ENCODE results near the gene MYOM1. TPM values are rescaled to one million over a fixed set of nuclear protein-coding genes. Genes with fewer than 3 reads are reported as not detected.
A peak's percentile ranks its signal among the peaks of the same experiment; 100 is the strongest.
"Not testable (repeated sequence)": the region's sequence is repeated elsewhere in the genome, so short reads cannot be mapped to it uniquely, and the experiment has no call there.

MYOM1 gene
- total RNA-seq, 2 experiments from 2014 or later = 1.0 to 1.3 TPM

DNA sequence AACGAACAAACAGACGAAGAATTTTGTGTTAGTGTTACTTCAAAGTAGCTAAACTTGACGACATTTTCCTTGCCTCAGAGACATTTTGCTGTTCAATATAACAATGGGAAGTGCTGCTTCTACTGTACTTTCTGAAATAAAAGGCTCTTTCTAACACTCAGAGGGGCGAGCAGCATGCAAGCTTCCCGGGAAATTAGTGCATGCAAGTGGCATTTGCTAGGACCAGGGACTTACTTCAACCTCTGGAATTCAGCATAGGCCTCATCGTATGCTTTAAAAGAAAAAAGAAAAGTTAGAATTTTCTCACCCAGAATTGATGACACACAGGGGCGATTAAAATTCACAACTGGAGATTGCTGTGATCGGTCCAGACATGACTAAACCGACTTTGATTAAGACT lies 144.3 kb downstream of the MYOM1 start:
- H3K27ac Mint-ChIP-seq = no peak overlapping the region
- H3K27me3 Mint-ChIP-seq = no peaks in the 10 kb centered on the region
- DNase-seq (no peak), ATAC-seq (no peak)
- intact Hi-C loops (cut with micrococcal nuclease) = no loop called here
- no peak overlapping the region for H3K4me3 Mint-ChIP-seq
- peaks cover 9% of the 10 kb centered on the region for H3K4me1 Mint-ChIP-seq (ENCODE audit: low read depth)
- no peaks in the 10 kb centered on the region for H3K9me3 Mint-ChIP-seq
- POLR2A ChIA-PET = interaction anchor here (0.6 to 1.2 kb wide), 2 partner anchors 29 to 50 kb away, joined by 3 to 4 read pairs; no protein-coding TSS in a partner anchor
- H3K36me3 Mint-ChIP-seq (ENCODE audit: low read depth) = no peaks in the 10 kb centered on the region
- TF ChIP-seq, protein P1, sequence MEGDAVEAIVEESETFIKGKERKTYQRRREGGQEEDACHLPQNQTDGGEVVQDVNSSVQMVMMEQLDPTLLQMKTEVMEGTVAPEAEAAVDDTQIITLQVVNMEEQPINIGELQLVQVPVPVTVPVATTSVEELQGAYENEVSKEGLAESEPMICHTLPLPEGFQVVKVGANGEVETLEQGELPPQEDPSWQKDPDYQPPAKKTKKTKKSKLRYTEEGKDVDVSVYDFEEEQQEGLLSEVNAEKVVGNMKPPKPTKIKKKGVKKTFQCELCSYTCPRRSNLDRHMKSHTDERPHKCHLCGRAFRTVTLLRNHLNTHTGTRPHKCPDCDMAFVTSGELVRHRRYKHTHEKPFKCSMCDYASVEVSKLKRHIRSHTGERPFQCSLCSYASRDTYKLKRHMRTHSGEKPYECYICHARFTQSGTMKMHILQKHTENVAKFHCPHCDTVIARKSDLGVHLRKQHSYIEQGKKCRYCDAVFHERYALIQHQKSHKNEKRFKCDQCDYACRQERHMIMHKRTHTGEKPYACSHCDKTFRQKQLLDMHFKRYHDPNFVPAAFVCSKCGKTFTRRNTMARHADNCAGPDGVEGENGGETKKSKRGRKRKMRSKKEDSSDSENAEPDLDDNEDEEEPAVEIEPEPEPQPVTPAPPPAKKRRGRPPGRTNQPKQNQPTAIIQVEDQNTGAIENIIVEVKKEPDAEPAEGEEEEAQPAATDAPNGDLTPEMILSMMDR (IDR thresholded peaks at IDR 0.05) = no peak
- CTCF ChIA-PET = interaction anchor here (0.7 to 7.0 kb wide), 8 partner anchors 9 to 89 kb away, joined by 3 to 56 read pairs (median 6); no protein-coding TSS in a partner anchor

DNA sequence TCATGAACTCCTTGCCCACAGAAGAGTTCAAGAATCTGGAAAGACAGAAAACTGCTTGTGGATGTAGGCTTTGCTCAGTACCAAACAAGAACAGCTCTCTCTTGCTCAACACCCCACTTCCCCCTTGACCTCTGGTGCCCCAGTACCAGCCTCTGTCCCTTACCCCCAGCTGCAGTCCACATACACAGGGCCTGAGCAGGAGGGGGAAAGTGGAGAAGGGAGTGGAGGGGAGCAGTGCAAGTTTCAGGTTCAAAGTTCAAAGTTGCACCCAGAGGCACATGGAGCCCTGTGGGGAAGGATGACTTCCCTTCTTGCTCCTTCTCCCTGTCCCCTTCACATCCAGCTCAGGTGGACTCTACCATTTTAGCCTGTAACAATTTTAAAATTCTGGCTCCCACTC lies 145.7 kb downstream of the MYOM1 start:
- CTCF ChIA-PET = interaction anchor here (1.0 to 7.0 kb wide), 6 partner anchors 11 to 87 kb away, joined by 3 to 56 read pairs (median 8); no protein-coding TSS in a partner anchor
- Mint-ChIP-seq H3K4me3 (no peak overlapping the region), H3K36me3 (ENCODE audit: low read depth) (no peaks in the 10 kb centered on the region), H3K27ac (no peak overlapping the region), H3K9me3 (no peaks in the 10 kb centered on the region), H3K27me3 (no peaks in the 10 kb centered on the region), H3K4me1 (ENCODE audit: low read depth) (peaks cover 21% of the 10 kb centered on the region)
- POLR2A ChIA-PET = interaction anchor here (0.6 to 1.3 kb wide), 3 partner anchors 14 to 29 kb away, joined by 3 read pairs; no protein-coding TSS in a partner anchor
- TF ChIP-seq, protein P1 (IDR thresholded peaks at IDR 0.05) = no peak
- intact Hi-C loops (cut with micrococcal nuclease) = no loop called here
- DNase-seq (no peak), ATAC-seq (no peak)

DNA sequence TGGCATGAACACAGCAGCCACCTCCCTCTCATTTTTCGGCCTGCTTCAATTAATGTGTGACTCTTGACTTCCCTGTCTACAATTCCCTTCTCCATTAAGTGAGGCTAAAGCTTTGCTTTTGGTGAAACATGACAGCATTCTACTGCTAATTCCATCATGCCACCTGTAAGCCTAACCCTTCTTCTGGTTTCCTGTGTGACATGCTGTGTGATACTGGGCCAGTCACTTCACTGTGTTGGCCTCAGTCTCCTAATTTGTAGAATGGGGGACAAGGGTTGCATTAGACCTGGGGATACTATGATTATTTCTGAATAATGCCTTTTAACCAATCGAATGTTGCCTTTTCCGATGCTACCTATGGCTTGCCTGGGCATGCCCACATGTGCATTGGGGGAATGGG lies 146.4 kb downstream of the MYOM1 start:
- H3K9me3 Mint-ChIP-seq; H3K36me3 Mint-ChIP-seq (ENCODE audit: low read depth); H3K4me3 Mint-ChIP-seq; DNase-seq; ATAC-seq; H3K27me3 Mint-ChIP-seq; H3K27ac Mint-ChIP-seq; intact Hi-C loops (cut with micrococcal nuclease): not testable (repeated sequence)
- ChIA-PET POLR2A (interaction anchor here (2.2 kb wide), 1 partner anchor 13 kb away, joined by 10 read pairs; no protein-coding TSS in a partner anchor), CTCF (interaction anchor here (2.4 to 7.0 kb wide), 3 partner anchors 11 to 78 kb away, joined by 7 to 56 read pairs (median 17); no protein-coding TSS in a partner anchor)
- H3K4me1 Mint-ChIP-seq (ENCODE audit: low read depth) = peaks cover 27% of the 10 kb centered on the region

DNA sequence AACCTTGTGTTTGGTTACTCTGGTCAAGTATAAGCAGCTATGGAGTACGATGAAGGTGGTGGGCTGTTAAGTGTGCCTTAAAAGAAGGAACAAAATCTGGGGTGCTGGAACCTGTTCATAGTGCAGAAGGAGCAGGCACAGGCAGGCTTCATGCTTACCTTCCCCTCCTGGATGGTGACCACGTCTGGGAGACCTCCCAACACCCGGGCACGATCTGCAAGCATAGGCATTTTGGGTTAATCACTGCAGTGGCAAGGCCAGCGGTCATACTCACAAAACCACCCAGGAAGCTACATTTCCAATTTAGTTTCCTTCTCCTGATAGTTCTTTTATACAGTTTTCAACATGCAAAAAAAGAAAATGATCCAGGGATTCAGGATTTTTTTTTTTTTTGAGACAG lies 148.1 kb downstream of the MYOM1 start:
- Mint-ChIP-seq H3K4me3 (no peak overlapping the region), H3K36me3 (ENCODE audit: low read depth) (peaks cover 2% of the 10 kb centered on the region), H3K9me3 (no peaks in the 10 kb centered on the region), H3K27me3 (no peaks in the 10 kb centered on the region), H3K27ac (no peak overlapping the region), H3K4me1 (ENCODE audit: low read depth) (peaks cover 43% of the 10 kb centered on the region)
- CTCF ChIA-PET = interaction anchor here (3.4 to 7.0 kb wide), 2 partner anchors 9 to 57 kb away, joined by 17 to 56 read pairs; no protein-coding TSS in a partner anchor
- POLR2A ChIA-PET = interaction anchor here (0.6 to 2.2 kb wide), 3 partner anchors 11 to 101 kb away, joined by 3 to 10 read pairs (median 3); no protein-coding TSS in a partner anchor
- DNase-seq (no peak), ATAC-seq (no peak)
- TF ChIP-seq, protein P1 (IDR thresholded peaks at IDR 0.05) = no peak
- intact Hi-C loops (cut with micrococcal nuclease) = no loop called here

DNA sequence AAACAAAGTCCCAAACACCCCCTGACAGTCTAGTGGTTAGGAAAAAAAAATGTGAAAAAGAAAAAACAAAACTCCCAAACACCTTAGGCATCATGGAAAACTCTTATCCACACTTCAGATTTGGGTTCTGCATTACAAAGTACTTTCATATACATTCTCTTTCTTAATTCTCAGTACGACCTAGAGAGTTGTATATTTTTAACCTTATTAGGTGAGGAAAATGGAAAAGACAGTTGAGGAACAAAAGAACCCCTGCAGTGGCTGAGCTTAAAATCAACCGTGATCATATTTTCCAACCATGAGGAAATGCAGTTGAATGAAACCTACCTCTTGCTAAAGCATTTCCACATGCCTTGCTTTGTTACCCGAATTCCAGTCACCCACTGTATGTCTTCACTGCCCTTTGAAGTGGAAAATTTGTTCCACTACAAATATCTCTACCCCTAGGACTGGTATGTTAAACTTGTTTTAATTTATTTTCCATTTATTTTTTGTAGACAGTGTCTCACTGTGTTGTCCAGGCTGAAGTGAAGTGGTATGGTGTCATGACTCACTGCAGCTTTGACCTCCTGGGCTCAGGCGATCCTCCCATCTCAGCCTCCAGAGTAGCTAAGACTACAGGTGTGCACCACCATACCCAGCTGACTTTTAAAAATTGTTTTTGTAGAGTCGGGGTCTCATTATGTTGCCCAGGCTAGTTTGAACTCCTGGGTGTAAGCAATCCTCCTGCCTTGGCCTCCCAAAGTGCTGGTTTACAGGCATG lies 149.9 kb downstream of the MYOM1 start:
- ATAC-seq = peak; percentile 47
- peak overlapping the region; percentile 7 for H3K4me3 Mint-ChIP-seq

More for the DNA sequence above, 149.9 kb downstream of the MYOM1 start:
- DNase-seq = no peak
- POLR2A ChIA-PET = interaction anchor here (0.6 to 1.3 kb wide), 2 partner anchors 8 to 10 kb away, joined by 4 read pairs; no protein-coding TSS in a partner anchor
- CTCF ChIA-PET = no interaction called here
- peaks cover 38% of the 10 kb centered on the region for H3K4me1 Mint-ChIP-seq (ENCODE audit: low read depth)
- no peaks in the 10 kb centered on the region for H3K9me3 Mint-ChIP-seq
- intact Hi-C loops (cut with micrococcal nuclease) = no loop called here
- peak overlapping the region; percentile 75 for H3K27ac Mint-ChIP-seq
- TF ChIP-seq, protein P1 (IDR thresholded peaks at IDR 0.05) = no peak
- no peaks in the 10 kb centered on the region for H3K27me3 Mint-ChIP-seq
- H3K36me3 Mint-ChIP-seq (ENCODE audit: low read depth) = peaks cover 2% of the 10 kb centered on the region
